HG02884 (cell line): Measurements from ENCODE around the gene PRKG1.

ENCODE experiments used
- ATAC-seq: cut with Tn5 transposase; IDR thresholded peaks from one replicate; pipeline ENCODE4 v1.9.1; 2021; ENCODE audit warnings: mild to moderate bottlenecking, moderate library complexity; ENCODE audit not compliant: unreplicated experiment

PRKG1 gene

DNA sequence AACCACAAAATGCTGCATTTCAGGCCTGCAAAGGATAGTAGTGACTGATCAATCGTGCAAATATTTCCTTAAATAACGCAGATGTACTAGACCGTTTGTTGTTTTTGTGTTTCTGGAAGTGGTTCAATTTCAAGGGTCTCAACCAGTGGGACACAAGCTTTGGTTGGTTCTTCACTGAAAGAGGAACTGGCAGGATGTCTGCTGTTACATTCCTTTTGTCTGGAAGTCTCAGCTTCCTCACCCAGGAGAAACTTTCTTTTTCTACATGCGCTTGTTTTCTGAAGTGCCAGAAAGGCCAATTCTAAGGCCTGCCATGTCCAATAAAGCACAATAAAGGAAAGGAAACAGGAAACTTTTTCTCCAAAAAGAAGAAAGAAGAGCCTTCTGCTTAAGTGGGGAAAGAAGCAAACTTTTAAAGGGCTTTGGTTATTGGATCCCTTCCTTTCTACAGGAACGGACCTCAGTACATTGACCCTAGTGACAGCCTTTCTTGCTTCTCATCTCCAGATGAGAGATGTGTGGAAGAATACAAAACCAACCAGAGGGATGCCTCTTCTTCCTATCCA is 1243.9 kb downstream of the PRKG1 start:
- ATAC-seq, result no peak

DNA sequence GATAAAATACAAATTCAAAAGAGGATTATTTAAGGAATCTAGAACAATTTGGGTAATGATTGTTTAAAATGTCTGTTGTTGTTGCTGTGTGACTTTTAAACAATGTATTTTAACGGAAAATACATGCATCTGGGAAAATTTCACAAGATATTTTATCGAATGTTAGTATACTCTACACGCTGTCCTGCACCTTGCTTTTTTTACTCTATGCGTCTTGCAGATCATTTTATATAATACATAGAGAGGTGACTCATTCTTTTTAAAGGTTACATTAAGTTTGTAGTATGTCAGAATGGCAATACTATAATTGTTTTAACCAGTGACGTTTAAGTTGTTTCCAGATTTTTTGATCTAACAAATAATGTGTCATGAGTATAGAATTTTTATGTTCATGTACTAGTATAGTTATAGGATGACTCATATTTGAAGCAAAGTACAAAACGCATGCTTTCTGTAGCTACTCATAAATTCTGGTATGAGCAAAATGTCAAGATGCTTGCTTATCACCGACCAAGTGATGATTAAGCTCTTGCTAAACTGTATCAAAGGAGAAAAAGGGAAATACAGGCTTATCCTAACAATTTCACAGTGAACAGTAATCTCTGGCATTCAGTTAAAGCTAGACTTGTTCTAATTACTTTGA is 1244.7 kb downstream of the PRKG1 start:
- ATAC-seq, result no peak

DNA sequence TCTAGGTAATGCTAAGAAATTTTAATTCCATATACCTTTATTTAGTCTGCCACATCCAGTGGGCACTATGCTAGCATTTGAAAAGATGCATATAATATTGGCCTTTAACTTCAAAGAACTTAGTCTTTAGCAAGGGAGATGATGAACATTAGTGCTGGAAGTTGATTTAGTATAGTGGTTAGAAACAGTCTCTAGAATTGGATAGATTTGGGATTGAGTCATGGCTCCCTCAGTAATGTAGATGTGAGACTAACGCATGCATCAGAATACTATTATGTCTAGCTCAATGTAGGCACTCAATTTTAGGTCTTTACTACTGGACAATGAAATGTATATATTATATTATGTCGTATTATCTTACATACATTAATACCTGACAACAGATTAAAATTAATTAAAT is 1245.6 kb downstream of the PRKG1 start:
- ATAC-seq, result no peak

DNA sequence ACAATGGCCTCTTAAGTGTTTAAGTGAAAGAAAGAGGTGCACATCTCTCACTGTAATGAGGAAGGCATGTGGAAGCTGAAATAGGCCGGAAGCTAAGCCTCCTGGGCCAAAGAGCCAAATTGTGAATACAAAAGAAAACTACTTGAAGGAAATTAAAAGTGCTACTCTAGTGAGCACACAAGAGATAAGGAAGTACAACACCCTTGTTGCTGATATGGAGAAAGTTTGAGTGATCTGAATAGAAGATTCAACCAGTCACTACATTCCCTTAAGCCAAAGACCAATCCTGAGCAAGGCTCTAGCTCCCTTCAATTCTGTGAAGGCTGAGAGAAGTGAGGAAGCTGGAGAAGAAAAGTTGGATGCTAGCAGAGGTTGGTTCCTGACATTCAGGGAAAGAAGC is 1248.0 kb downstream of the PRKG1 start:
- ATAC-seq, result no peak

DNA sequence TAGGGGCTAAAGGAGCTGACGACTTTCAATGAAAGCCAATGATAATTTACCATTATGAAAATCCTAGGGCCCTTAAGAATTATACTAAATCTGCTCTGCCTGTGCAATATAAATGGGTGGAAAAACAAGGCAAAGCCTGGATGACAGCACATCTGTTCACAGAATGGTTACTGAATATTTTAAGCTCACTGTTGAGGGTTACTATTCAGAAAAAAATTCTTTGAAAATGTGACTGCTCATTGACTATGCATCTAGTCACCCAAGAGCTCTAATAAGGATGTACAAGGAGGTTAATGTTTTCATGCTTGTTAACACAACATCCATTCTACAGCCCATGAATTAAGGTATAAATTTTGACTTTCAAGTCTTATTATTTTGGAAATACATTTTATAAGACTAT is 1248.6 kb downstream of the PRKG1 start:
- ATAC-seq, result no peak

DNA sequence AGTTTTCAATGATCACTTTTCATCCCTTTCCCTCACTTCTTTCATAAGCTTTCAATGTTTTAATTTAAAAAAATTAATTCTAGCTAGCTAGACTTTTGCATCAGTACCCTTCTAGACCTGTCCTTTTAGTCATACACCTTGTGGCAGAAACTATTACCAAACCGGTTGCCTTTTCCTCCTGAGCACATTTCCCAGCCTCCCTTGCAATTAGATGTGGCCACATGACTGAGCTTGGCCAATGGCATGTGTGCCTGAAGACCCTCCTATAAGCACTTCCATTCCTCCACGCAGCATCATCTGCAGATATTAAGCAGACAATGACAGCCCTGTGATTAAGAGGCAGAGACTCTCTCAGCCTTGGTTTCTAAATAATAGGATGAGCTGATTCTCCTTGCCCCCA is 1252.1 kb downstream of the PRKG1 start:
- ATAC-seq, result no peak

DNA sequence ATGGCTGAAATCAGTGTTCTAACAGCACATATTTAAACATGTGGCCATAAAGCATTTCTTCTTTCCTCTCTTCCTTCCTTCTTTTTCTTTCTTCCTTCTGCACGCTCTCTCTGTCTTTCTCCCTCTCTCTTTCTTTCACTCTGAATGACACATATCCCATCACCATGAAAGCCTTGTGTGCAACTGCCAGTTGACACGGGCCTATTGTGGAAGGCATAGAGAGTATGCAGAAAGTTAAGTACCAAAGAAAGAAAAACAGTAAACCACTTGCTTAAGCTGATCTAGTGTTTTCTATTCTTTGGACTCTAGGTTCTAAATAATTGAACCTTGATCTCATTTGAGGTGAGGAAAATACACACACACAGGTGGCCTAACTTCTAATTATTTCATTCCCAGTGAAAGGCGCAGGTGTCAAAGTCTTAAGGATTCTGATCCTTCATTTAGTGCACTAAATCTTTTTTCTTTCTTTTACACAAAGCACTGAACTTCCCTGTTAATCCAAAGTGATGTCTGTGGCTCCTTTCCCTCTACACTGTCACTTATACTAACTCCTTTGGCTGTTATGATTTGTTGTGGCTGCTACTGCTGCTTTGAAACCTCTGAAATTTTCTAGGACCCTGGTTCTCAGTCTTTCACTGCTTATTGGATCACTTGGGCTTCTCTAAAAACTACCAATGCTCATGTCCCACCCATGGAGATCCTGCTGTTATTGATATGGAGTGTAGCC is 1257.5 kb downstream of the PRKG1 start:
- ATAC-seq, result no peak

DNA sequence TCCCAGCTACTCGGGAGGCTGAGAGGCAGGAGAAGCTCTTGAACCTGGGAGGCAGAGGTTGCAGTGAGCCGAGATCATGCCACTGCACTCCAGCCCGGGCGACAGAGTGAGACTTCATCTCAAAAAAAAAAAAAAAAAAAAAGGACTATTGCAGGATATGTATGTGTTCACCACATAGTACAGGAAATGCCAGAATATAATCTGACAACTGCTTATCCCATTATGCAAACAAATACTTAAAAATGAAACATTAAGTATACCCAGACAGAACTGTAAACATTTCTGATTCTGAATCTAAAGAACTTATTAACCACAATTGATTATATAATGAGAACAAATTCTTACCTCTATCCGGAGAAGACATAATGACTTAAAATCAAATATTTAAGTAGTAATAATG is 1258.5 kb downstream of the PRKG1 start:
- ATAC-seq, result no peak

DNA sequence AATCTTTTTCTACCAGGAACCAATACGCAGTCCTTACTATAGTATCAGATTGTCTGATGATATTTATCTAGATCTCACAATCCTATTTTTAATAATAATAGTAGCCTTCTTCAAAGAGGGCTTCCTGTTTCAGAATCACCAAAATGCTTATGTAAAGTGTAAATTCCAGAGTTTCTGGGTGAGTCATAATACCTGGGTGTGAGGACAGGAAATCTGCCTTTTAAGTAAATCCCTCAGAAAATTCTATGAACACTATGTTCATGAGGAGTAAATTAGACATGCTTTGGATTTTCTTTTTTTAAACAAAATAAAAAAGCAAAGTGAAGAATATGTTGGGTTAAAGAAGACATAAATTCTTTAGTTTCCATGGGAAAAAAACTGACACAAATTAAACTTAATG is 1260.3 kb downstream of the PRKG1 start:
- no peak for ATAC-seq

DNA sequence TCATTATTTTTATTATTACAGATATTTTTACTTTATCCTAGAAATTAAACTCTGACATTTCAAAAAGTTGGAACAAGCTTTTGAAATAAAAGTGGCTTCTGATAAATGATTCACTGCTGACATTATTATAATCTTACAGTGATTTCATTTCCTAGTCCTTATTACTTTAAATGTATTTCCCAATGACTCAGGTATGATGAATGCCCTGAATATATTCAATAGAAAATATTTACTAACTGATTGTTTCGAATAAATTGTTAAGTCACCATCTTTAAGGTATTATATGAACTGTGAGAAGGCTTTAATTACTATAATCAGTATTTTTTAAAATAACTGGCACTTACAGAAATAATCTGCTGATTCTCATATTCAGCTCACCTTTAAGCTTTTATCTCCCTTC is 1261.4 kb downstream of the PRKG1 start:
- no peak for ATAC-seq

DNA sequence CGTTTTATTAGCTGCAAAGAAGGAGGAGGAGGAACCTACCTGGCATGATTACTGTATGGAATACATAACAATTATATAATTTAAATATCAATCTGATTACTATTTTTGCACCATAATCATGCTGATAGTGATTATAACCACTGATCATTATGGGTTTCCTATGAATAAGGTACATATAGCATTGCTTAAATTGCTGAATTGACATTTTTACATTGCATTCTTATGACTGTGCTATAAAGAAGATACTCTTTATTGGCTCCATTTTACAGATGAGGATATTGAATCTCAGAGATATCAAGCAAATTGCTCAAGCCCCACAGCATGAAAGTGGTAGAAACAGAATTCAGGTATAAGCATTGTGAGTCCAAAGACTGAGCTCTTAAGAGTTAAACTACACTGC is 1262.9 kb downstream of the PRKG1 start:
- no peak for ATAC-seq

DNA sequence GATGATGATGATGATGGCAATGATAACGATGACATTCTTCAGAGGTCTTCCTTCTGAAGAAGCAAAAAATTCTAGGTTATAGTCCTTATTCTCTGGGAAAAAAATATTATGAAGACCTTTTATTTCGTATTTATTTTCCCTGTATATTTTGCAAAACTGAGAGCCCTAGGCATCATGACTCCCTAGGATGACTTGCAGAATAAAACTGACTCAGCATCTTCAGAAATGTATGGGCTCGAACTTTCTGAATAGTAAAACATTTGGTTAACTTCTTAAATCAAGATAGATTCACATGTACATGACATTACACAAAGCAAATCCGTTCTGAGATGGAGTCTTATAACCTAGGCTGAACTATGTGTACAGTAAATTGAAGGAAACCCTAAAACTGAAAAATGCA is 1269.2 kb downstream of the PRKG1 start:
- no peak for ATAC-seq

DNA sequence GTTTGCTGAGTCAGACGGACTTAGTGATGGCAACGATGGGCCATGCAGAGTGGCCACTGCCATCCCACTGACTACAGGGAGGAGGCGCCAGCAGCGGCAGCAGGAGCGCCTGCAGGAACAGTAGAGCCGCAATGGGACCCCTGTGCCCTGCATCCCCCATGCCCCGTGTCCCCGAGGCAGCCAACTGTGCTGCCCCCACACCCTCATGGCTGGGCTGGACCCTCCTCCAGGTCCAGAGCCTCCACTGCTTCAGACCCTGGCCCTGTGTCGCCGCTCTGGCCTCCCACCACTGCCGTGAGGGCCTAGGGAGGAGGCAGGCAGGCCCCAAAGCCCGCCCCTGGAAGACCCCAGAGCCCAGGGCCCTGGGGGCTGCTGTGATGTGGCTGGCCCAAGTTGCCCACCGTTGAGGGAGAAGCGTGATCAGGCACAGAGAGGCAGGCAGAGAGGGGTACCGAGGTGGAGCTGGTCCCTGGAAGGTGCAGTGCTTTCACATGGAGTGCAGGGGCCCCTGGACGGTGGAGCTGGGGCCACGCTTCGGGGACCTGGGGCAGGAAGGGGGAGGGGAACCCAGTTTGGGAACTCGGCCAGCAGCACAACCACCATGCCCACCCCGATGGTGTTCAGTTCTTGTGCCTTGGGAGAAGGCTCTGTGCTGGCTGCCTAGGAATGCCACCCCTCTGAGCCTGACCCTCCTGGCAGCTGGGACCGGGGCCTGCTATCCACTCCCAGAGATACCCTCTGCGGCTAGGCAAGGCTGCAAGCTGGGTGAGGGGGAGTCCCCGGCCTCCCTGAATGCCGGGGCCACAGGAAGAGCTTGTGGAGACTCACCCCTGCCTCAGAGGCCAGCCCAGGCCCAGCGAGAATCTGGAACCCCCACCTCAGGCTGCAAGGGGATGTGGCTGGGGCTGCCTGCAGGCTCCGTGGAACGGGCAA is 1272.4 kb downstream of the PRKG1 start:
- no peak for ATAC-seq

DNA sequence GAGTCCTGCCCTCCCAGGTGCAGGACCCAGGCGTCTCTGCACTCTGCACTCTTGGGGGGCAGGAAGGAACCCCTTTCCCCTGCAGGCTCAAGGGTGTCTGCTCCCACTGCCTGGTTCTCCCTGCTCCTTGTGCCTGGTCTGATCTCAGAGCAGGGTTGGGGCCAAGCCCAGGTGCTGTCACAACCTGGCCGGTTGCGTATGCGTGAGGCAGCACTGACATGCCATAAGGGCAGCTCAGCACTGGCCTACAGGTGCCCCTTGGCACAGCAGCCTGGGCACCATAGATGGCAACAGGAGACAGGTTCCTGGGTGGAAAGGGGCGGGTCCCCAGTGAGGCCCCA is 1273.0 kb downstream of the PRKG1 start:
- no peak for ATAC-seq
